Osteoblast (primary cell): ENCODE results near the gene SMARCB1. TPM values are rescaled to one million over a fixed set of nuclear protein-coding genes. Genes with fewer than 3 reads are reported as not detected.

Source experiments
- DNase-seq: peaks from one replicate; pipeline ENCODE4 v3.0.0; 2011; ENCODE audit warnings: low spot score, mixed read lengths; ENCODE audit not compliant: insufficient read length; ENCODE audit errors: missing footprints
- H2AFZ ChIP-seq: 2 replicates; pipeline ENCODE4 v1.6.0; 2011; ENCODE audit warnings: mild to moderate bottlenecking, low read length
- H3K27ac ChIP-seq: 2 replicates; pipeline ENCODE4 v1.5.1; 2011; ENCODE audit warnings: mild to moderate bottlenecking, low read depth, low read length, moderate library complexity
- H3K27me3 ChIP-seq: 2 replicates; pipeline ENCODE4 v1.6.0; 2012; ENCODE audit warnings: mild to moderate bottlenecking, control low read depth, inconsistent platforms, low read length, moderate library complexity; ENCODE audit not compliant: insufficient read depth
- H3K36me3 ChIP-seq: 2 replicates; pipeline ENCODE4 v1.5.1; 2011; ENCODE audit warnings: mild to moderate bottlenecking, low read length, control low read depth, moderate library complexity; ENCODE audit not compliant: insufficient read depth
- H3K4me1 ChIP-seq: 2 replicates; pipeline ENCODE4 v1.5.1; 2011; ENCODE audit warnings: mild to moderate bottlenecking, low read length, control low read depth, moderate library complexity; ENCODE audit not compliant: insufficient read depth
- H3K4me2 ChIP-seq: 2 replicates; pipeline ENCODE4 v1.6.0; 2011; ENCODE audit warnings: mild to moderate bottlenecking, low read length; ENCODE audit not compliant: insufficient read depth
- H3K4me3 ChIP-seq: fragments of 200-600 bp; sonication (generic); 3 replicates; pipeline ENCODE4 v1.5.1; 2012; ENCODE audit warnings: mild to moderate bottlenecking, low read length, inconsistent platforms; ENCODE audit not compliant: insufficient read depth
- H3K79me2 ChIP-seq: 2 replicates; pipeline ENCODE4 v1.6.0; 2012; ENCODE audit warnings: mild to moderate bottlenecking, low read length, control low read depth, inconsistent platforms; ENCODE audit not compliant: insufficient read depth
- H3K9me3 ChIP-seq: 2 replicates; pipeline ENCODE4 v1.5.1; 2011; ENCODE audit warnings: low read depth, low read length, control low read depth
- H4K20me1 ChIP-seq: 2 replicates; pipeline ENCODE4 v1.6.0; 2012; ENCODE audit warnings: mild to moderate bottlenecking, low read length, control low read depth; ENCODE audit not compliant: insufficient read depth
- total RNA-seq: library from RNA; depleted of rRNA; stranded (reverse); fragments of >200 nt; gene quantifications from 2 replicates; pipeline ENCODE4 v1.2.3, GENCODE V29; 2012
- TF ChIP-seq, protein P1 (sequence below): IDR thresholded peaks from 2 replicates; pipeline ENCODE4 v1.5.1; 2011; ENCODE audit warnings: mild to moderate bottlenecking, low read depth, low read length, moderate library complexity; ENCODE audit errors: extremely low read depth

SMARCB1 gene
- total RNA-seq, 1 donor, result 49.2 TPM

DNA sequence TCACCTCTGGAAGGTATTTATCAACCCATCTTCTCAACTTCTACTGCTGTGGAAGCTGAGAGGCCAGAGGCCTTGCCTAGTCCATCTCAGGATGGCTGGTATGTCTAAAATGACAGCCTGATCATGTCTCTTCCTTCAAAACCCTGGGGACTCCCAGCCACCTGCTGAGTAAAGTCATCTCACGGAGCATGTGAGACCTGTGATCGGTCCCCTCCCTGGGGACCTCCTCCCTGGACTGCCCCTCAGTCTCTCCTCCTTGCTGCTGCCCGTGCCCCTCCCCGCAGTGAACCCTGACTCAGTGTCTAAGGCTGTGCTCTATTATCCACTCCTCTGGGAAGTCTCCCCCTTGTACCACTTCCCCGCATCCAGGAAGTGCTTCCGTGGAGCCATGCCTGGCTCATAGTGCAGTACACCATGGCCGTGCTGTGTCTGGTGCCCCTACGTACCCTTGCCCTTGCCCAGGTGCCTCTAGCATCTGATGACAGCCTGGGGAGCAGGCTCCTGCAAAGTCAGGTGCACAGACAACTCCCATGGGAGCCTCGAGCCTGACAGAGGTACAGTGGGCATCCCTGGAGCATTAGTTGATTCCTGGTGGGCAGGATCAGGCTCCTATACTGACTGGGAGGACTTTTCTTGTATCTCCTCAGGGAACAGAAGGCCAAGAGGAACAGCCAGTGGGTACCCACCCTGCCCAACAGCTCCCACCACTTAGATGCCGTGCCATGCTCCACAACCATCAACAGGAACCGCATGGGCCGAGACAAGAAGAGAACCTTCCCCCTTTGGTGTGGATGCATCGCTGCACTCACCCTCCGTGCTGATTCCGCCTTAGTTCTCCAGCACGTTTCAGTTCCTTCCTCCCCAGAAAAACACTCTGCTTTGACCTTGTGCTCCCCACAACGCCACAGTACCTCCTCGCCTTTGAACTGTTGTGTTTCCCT lies 13.8 kb downstream of the SMARCB1 start:
- H3K36me3 ChIP-seq, result peaks cover 70% of the 10 kb centered on the region
- no peak for DNase-seq

DNA sequence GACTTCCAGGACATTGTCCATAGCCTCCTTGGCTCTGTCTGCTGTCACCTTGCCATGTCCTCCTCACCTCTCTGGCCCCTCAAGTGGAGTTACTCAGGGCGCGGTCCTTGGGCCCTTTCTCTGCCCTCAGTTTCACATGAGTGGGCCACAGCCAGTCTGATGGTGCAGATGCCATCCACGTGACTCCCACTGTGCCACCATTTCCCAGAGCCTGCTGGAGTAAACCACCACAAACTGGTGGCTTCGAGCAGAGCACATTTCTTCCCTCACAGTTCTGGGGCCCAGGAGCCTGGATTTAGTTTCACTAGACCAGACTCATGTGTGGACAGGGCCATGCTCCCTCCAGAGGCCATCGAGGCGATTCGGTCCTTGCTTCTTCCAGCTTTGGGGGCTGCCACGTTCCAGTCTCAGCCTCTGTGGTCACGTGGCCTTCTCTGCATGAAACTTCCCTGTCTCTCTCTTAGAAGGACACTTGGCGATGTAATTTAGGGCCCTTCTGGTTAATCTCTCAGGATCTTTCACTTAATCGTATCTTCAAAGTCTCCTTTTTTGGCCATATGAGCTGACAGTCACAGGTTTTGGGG lies 14.6 kb downstream of the SMARCB1 start:
- Histone ChIP-seq H3K79me2 (peaks cover 3% of the 10 kb centered on the region), H2AFZ (no peak overlapping the region), H3K9me3 (no peaks in the 10 kb centered on the region), H3K4me3 (no peak overlapping the region), H3K4me2 (no peak overlapping the region), H3K27me3 (no peaks in the 10 kb centered on the region), H4K20me1 (peaks cover 11% of the 10 kb centered on the region), H3K4me1 (no peaks in the 10 kb centered on the region), H3K27ac (no peak overlapping the region), H3K36me3 (peaks cover 70% of the 10 kb centered on the region)
- peak; percentile 58 for DNase-seq
- TF ChIP-seq, protein P1, sequence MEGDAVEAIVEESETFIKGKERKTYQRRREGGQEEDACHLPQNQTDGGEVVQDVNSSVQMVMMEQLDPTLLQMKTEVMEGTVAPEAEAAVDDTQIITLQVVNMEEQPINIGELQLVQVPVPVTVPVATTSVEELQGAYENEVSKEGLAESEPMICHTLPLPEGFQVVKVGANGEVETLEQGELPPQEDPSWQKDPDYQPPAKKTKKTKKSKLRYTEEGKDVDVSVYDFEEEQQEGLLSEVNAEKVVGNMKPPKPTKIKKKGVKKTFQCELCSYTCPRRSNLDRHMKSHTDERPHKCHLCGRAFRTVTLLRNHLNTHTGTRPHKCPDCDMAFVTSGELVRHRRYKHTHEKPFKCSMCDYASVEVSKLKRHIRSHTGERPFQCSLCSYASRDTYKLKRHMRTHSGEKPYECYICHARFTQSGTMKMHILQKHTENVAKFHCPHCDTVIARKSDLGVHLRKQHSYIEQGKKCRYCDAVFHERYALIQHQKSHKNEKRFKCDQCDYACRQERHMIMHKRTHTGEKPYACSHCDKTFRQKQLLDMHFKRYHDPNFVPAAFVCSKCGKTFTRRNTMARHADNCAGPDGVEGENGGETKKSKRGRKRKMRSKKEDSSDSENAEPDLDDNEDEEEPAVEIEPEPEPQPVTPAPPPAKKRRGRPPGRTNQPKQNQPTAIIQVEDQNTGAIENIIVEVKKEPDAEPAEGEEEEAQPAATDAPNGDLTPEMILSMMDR, result no peak

More for the DNA sequence above, 13.8 kb downstream of the SMARCB1 start:
- Histone ChIP-seq H3K4me3 (no peak overlapping the region), H3K79me2 (peaks cover 3% of the 10 kb centered on the region), H3K4me1 (no peaks in the 10 kb centered on the region), H3K4me2 (no peak overlapping the region), H2AFZ (no peak overlapping the region), H4K20me1 (peaks cover 13% of the 10 kb centered on the region), H3K27me3 (no peaks in the 10 kb centered on the region), H3K27ac (no peak overlapping the region), H3K9me3 (no peaks in the 10 kb centered on the region)
- TF ChIP-seq, protein P1, result no peak

DNA sequence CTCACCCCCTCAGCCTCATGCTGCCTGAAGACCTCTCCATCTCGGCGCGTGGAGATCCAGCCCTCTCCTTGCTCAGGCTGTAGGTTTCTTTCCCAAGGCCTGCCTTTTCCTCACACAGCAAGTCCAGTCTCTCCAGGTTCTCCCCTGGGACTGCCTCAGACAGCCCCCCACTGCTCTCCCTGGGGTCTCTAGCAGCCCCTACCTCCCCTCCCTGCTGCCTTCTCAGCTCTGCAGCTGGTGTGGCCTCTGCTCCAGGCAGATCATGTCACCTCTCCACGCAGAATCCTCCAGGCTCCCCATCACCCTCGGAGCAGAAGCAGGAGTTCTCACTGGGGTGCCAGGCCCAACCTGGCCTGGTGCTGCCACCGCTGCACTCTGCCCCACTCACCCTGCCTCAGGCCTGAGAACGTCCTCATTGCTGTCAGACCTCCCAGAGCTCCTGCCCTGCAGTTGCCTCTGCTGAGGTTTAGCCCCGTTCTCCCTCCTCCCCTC lies 15.2 kb downstream of the SMARCB1 start:
- H3K4me2 ChIP-seq, result no peak overlapping the region
- H3K36me3 ChIP-seq, result peaks cover 73% of the 10 kb centered on the region
- H3K4me3 ChIP-seq, result no peak overlapping the region
- H3K79me2 ChIP-seq, result peaks cover 3% of the 10 kb centered on the region
- no peak overlapping the region for H3K27ac ChIP-seq
- H3K27me3 ChIP-seq, result no peaks in the 10 kb centered on the region
- H4K20me1 ChIP-seq, result peaks cover 9% of the 10 kb centered on the region
- no peaks in the 10 kb centered on the region for H3K4me1 ChIP-seq
- TF ChIP-seq, protein P1, result no peak
- H2AFZ ChIP-seq, result no peak overlapping the region
- no peak for DNase-seq
- H3K9me3 ChIP-seq, result no peaks in the 10 kb centered on the region
